GM23338 (cell line): ENCODE data around the gene SUPT5H. TPM values are rescaled to one million over a fixed set of nuclear protein-coding genes. Genes with fewer than 3 reads are reported as not detected.
A peak's percentile ranks its signal among the peaks of the same experiment; 100 is the strongest.

Experiments
- ATAC-seq: fragments of 200-7000 bp; cut with Tn5 transposase; 3 replicates; pipeline ENCODE4 v1.9.1; 2020
- DNase-seq: peaks from one replicate; pipeline ENCODE4 v3.0.0-alpha.2; 2015; ENCODE audit warnings: low spot score
- H2AFZ ChIP-seq: fragments of 200-600 bp; sonication (generic); 2 replicates; pipeline ENCODE4 v1.8.0; 2016; ENCODE audit warnings: antibody characterized with exemption, mild to moderate bottlenecking, moderate library complexity
- H3F3A ChIP-seq: fragments of 200-600 bp; sonication (generic); replicated peaks from 2 replicates; pipeline ENCODE4 v1.8.0; 2017; ENCODE audit warnings: antibody characterized with exemption, mixed run types, low read depth
- H3K27ac ChIP-seq: fragments of 200-600 bp; sonication (generic); 2 replicates; pipeline ENCODE4 v1.6.1; 2016; ENCODE audit warnings: low read depth
- H3K27me3 ChIP-seq: fragments of 200-600 bp; sonication (generic); 2 replicates; pipeline ENCODE4 v1.8.0; 2016; ENCODE audit warnings: mild to moderate bottlenecking, mixed run types, moderate library complexity; ENCODE audit not compliant: insufficient read depth
- H3K36me3 ChIP-seq: fragments of 200-600 bp; sonication (generic); 2 replicates; pipeline ENCODE4 v1.8.0; 2016; ENCODE audit warnings: mild to moderate bottlenecking; ENCODE audit not compliant: insufficient read depth
- H3K4me1 ChIP-seq: fragments of 200-600 bp; sonication (generic); 2 replicates; pipeline ENCODE4 v1.8.0; 2016; ENCODE audit warnings: mild to moderate bottlenecking, moderate library complexity; ENCODE audit not compliant: insufficient read depth
- H3K4me2 ChIP-seq: fragments of 200-600 bp; sonication (generic); 2 replicates; pipeline ENCODE4 v1.7.1; 2017; ENCODE audit warnings: mixed run types
- H3K4me3 ChIP-seq: fragments of 200-600 bp; sonication (generic); 2 replicates; pipeline ENCODE4 v1.6.1; 2016; ENCODE audit warnings: mixed run types
- H3K79me2 ChIP-seq: fragments of 200-600 bp; sonication (generic); replicated peaks from 2 replicates; pipeline ENCODE4 v1.8.0; 2017; ENCODE audit warnings: mild to moderate bottlenecking; ENCODE audit not compliant: insufficient read depth
- H3K9me2 ChIP-seq: fragments of 200-600 bp; sonication (generic); 2 replicates; pipeline ENCODE4 v1.8.0; 2017; ENCODE audit not compliant: insufficient read depth
- H4K20me1 ChIP-seq: fragments of 200-600 bp; sonication (generic); replicated peaks from 2 replicates; pipeline ENCODE4 v1.8.0; 2017; ENCODE audit warnings: mild to moderate bottlenecking; ENCODE audit not compliant: insufficient read depth
- H3K27ac Mint-ChIP-seq: 2 replicates; pipeline ENCODE4 v1.8.0; 2020; ENCODE audit warnings: inconsistent platforms, mild to moderate bottlenecking, moderate library complexity, mixed read lengths
- H3K27me3 Mint-ChIP-seq: 3 replicates; pipeline ENCODE4 v1.8.0; 2022; ENCODE audit warnings: low read depth, mild to moderate bottlenecking, moderate library complexity, mixed read lengths, inconsistent platforms; ENCODE audit not compliant: insufficient read depth, poor library complexity
- H3K36me3 Mint-ChIP-seq: 3 replicates; pipeline ENCODE4 v1.8.0; 2021; ENCODE audit warnings: low read depth, mild to moderate bottlenecking, inconsistent platforms, moderate library complexity, mixed read lengths
- H3K4me1 Mint-ChIP-seq: 3 replicates; pipeline ENCODE4 v1.8.0; 2020; ENCODE audit warnings: mild to moderate bottlenecking, inconsistent platforms, mixed read lengths
- H3K4me3 Mint-ChIP-seq: 3 replicates; pipeline ENCODE4 v1.8.0; 2021; ENCODE audit warnings: moderate library complexity, mild to moderate bottlenecking, inconsistent platforms, mixed read lengths
- H3K9me3 Mint-ChIP-seq: 3 replicates; pipeline ENCODE4 v1.8.0; 2020; ENCODE audit warnings: moderate library complexity, mild to moderate bottlenecking, inconsistent platforms, mixed read lengths
- CREB1 ChIP-seq: fragments of 250-450 bp; sonication (Bioruptor Pico); IDR thresholded peaks from 2 replicates; pipeline ENCODE4 v1.5.0; 2020; ENCODE audit warnings: low read depth, mild to moderate bottlenecking, moderate library complexity
- ETS1 ChIP-seq: IDR thresholded peaks from 2 replicates; pipeline ENCODE4 v1.6.1; 2016; ENCODE audit warnings: antibody characterized with exemption
- EZH2 ChIP-seq: fragments of 200-600 bp; sonication (generic); IDR thresholded peaks from one replicate; pipeline ENCODE4 v1.8.0; 2017; ENCODE audit warnings: antibody characterized with exemption, mild to moderate bottlenecking, low read depth; ENCODE audit not compliant: unreplicated experiment
- JUNB ChIP-seq: IDR thresholded peaks from one replicate; pipeline ENCODE4 v1.6.1; 2016; ENCODE audit warnings: antibody characterized with exemption; ENCODE audit not compliant: unreplicated experiment
- NANOG ChIP-seq: IDR thresholded peaks from 2 replicates; pipeline ENCODE4 v1.6.1; 2016; ENCODE audit warnings: antibody characterized with exemption, borderline replicate concordance
- POLR2AphosphoS5 ChIP-seq: IDR thresholded peaks from 2 replicates; pipeline ENCODE4 v1.6.1; 2016; ENCODE audit warnings: antibody characterized with exemption, low read depth
- STAT1 ChIP-seq: IDR thresholded peaks from one replicate; pipeline ENCODE4 v1.6.1; 2016; ENCODE audit warnings: antibody characterized with exemption; ENCODE audit not compliant: unreplicated experiment
- ZNF114 ChIP-seq: fragments of 250-450 bp; sonication (Bioruptor Pico); IDR thresholded peaks from 2 replicates; pipeline ENCODE4 v1.5.0; 2020; ENCODE audit warnings: mild to moderate bottlenecking, moderate library complexity
- ZNF331 ChIP-seq: fragments of 250-450 bp; sonication (Bioruptor Pico); IDR thresholded peaks from 2 replicates; pipeline ENCODE4 v1.5.0; 2020; ENCODE audit warnings: low read depth, mild to moderate bottlenecking, moderate library complexity
- polyA plus RNA-seq: library from polyadenylated mRNA; unstranded; fragments of >200 nt; fragmentation: Nextera tagmentation; extraction: Ambion mirVana; gene quantifications from 2 replicates; pipeline ENCODE4 v1.2.1, GENCODE V29; 2016
- total RNA-seq: library from RNA; depleted of rRNA; stranded (reverse); fragments of >200 nt; shearing (Covaris generic); gene quantifications from 2 replicates; pipeline ENCODE4 v1.2.3, GENCODE V29; 2014
- TF ChIP-seq, protein P1 (sequence below): IDR thresholded peaks from one replicate; pipeline ENCODE4 v1.6.1; 2018; ENCODE audit warnings: antibody characterized with exemption; ENCODE audit not compliant: unreplicated experiment

Gene SUPT5H
- total and polyA plus RNA-seq, 2 experiments from 2014 or later, result 108 to 150 TPM

DNA sequence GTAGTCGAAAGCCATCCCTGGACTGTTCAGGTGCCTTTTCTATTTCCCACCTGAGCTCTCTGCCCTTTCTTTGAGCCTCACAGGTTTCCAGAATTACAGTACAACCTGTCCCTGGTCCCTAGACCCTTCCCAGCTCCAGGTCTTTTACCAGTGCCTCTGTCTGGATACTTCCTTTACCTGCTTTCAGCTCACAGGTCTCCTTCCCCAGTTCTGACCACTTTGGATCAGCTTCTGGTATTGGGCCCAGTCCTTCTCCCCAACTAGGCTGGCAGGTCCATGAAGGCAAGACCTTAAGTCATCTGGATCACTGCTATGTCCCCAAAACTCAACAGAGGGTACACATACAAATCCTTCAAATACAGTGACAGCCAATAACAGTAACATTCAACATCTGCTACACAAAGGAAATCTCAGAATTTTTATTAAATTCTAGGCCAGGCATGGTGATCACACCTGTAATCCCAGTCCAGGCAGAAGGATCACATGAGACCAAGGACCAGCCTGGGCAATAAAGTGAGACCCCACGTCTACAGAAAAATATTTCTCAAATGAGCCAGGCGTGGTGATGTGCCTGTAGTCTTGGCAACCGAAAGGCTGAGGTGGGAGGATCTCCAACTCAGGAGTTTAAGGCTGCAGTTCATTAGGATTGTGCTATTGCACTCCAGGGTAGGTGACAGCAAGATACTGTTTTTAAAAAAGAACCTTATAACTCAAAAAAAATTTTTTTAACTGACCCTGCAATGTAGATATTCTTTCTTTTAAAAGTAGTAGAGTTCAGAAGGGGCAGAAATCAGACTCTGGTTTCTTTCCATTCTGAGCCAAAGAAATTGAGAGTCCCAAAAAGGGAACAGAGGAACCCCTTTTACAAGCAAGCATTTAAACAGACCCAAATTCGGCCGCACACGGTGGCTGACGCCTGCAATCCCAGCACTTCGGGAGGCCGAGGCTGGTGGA lies 11.0 kb upstream of the SUPT5H start:
- peaks cover 43% of the 10 kb centered on the region for H3K4me1 Mint-ChIP-seq
- Histone ChIP-seq H3K4me2 (peak overlapping the region; percentile 100), H3K9me2 (no peaks in the 10 kb centered on the region), H3K27ac (peak overlapping the region; percentile 100), H3K36me3 (peaks cover 34% of the 10 kb centered on the region), H3K27me3 (no peaks in the 10 kb centered on the region), H4K20me1 (peaks cover 23% of the 10 kb centered on the region), H3K4me3 (peak overlapping the region; percentile 100), H3K79me2 (peaks cover 27% of the 10 kb centered on the region), H3F3A (peaks cover 49% of the 10 kb centered on the region), H2AFZ (no peak overlapping the region), H3K4me1 (peaks cover 25% of the 10 kb centered on the region)
- peak overlapping the region; percentile 100 for H3K4me3 Mint-ChIP-seq
- peaks cover 56% of the 10 kb centered on the region for H3K36me3 Mint-ChIP-seq
- H3K27ac Mint-ChIP-seq, result peak overlapping the region; percentile 99
- DNase-seq, result no peak
- no peak for TF ChIP-seq STAT1
- no peak for TF ChIP-seq CREB1 (CRISPR knock-in tag)
- no peak for TF ChIP-seq ETS1
- TF ChIP-seq POLR2AphosphoS5, result no peak; the same call in 1 of the 2 replicates
- TF ChIP-seq, protein P1, sequence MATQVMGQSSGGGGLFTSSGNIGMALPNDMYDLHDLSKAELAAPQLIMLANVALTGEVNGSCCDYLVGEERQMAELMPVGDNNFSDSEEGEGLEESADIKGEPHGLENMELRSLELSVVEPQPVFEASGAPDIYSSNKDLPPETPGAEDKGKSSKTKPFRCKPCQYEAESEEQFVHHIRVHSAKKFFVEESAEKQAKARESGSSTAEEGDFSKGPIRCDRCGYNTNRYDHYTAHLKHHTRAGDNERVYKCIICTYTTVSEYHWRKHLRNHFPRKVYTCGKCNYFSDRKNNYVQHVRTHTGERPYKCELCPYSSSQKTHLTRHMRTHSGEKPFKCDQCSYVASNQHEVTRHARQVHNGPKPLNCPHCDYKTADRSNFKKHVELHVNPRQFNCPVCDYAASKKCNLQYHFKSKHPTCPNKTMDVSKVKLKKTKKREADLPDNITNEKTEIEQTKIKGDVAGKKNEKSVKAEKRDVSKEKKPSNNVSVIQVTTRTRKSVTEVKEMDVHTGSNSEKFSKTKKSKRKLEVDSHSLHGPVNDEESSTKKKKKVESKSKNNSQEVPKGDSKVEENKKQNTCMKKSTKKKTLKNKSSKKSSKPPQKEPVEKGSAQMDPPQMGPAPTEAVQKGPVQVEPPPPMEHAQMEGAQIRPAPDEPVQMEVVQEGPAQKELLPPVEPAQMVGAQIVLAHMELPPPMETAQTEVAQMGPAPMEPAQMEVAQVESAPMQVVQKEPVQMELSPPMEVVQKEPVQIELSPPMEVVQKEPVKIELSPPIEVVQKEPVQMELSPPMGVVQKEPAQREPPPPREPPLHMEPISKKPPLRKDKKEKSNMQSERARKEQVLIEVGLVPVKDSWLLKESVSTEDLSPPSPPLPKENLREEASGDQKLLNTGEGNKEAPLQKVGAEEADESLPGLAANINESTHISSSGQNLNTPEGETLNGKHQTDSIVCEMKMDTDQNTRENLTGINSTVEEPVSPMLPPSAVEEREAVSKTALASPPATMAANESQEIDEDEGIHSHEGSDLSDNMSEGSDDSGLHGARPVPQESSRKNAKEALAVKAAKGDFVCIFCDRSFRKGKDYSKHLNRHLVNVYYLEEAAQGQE, result no peak
- no peak for TF ChIP-seq ZNF331 (CRISPR knock-in tag)
- ATAC-seq, result no peak
- peaks cover 51% of the 10 kb centered on the region for H3K27me3 Mint-ChIP-seq
- peaks cover 6% of the 10 kb centered on the region for H3K9me3 Mint-ChIP-seq

DNA sequence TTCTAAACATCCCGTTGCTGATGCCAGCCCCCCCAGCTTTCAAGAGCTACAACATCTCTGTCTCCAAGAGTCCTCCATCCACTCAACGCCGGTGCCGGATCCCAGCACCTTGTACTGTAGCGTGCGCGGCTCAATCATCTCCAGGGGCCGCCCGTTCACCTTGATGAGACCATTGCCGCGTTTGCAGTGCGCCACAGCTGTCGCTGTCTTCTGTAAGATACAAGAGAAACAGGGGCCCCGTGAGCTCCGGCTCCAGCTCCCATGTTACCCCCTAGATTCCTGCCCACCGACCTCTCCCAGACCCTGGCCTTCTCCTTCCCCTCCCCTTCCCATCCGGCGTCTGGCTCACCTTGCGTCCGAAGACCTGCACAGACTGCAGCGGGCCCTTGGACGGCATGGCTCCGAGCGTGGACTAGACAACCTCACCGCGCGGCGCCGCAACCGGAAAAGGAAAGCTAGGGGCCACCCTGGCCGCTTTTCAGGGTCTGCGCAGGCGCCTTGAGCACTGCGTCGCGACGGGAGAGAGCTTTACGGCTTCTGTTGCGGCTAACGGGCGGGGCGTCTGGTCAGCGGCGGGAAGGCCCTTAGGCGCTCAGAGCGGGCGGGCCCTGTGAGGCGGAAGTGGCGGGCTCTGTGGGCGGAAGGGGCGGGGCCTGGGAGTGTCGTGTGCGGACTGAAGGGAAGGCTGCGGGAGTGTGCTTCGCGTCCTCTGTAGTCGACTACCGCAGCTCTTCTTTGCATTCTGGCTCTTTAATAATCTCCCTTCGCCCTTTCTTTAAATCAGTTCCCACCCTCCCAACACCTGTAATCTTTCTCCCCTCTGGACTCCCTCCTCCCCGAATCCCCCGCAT lies 9.7 kb upstream of the SUPT5H start, which contains the start of gene RPS16:
Gene RPS16 (minus strand): TSS at position 451 of the 851 bp plus-strand sequence. CDS start 54 bp downstream, at position 397.
- no peak within 1 kb of the TSS for H2AFZ ChIP-seq
- peaks cover 23% of the 10 kb centered on the region for H4K20me1 ChIP-seq
- peaks cover 34% of the 10 kb centered on the region for H3K36me3 ChIP-seq
- DNase-seq (peak; percentile 99), ATAC-seq (peak; percentile 91)
- H3K4me1 ChIP-seq, result peaks cover 20% of the 10 kb centered on the region
- peak within 1 kb of the TSS; percentile 100 for H3K27ac ChIP-seq
- peaks cover 49% of the 10 kb centered on the region for H3F3A ChIP-seq
- Mint-ChIP-seq H3K36me3 (peaks cover 51% of the 10 kb centered on the region), H3K4me3 (peak within 1 kb of the TSS; percentile 100), H3K9me3 (peaks cover 6% of the 10 kb centered on the region), H3K27me3 (peaks cover 51% of the 10 kb centered on the region), H3K27ac (peak within 1 kb of the TSS; percentile 99), H3K4me1 (peaks cover 44% of the 10 kb centered on the region)
- no peaks in the 10 kb centered on the region for H3K9me2 ChIP-seq
- H3K4me2 ChIP-seq, result peak within 1 kb of the TSS; percentile 100
- H3K4me3 ChIP-seq, result peak within 1 kb of the TSS; percentile 100
- H3K79me2 ChIP-seq, result peaks cover 27% of the 10 kb centered on the region
- H3K27me3 ChIP-seq, result no peaks in the 10 kb centered on the region
- no peak for TF ChIP-seq STAT1
- peak; percentile 99 for TF ChIP-seq POLR2AphosphoS5
- TF ChIP-seq EZH2, result no peak
- TF ChIP-seq CREB1 (CRISPR knock-in tag), result 0 out of 2 replicates have a peak, but pooled peaks have one; percentile 58
- TF ChIP-seq NANOG, result no peak
- TF ChIP-seq, protein P1, result no peak
- TF ChIP-seq ZNF114 (CRISPR knock-in tag), result no peak
- TF ChIP-seq JUNB, result no peak
- no peak for TF ChIP-seq ZNF331 (CRISPR knock-in tag)
- peak; percentile 93 for TF ChIP-seq ETS1
